GM18873 (cell line): ENCODE data around the gene CAMTA1.

Source experiments
- ATAC-seq: cut with Tn5 transposase; IDR thresholded peaks from one replicate; pipeline ENCODE4 v1.9.1; 2021; ENCODE audit warnings: mild to moderate bottlenecking, moderate library complexity, moderate number of reproducible peaks; ENCODE audit not compliant: unreplicated experiment, low FRiP score

Gene CAMTA1

GRCh38 chr1:7384679-7385078 is 599.4 kb downstream of the CAMTA1 start:
- no peak for ATAC-seq

- no peak for ATAC-seq
Observed at GRCh38 chr1:7385471-7386225, 600.4 kb downstream of the CAMTA1 start.

GRCh38 chr1:7386226-7387052 is 601.2 kb downstream of the CAMTA1 start:
- no peak for ATAC-seq

- no peak for ATAC-seq
Observed at GRCh38 chr1:7387053-7387927, 602.0 kb downstream of the CAMTA1 start.

- no peak for ATAC-seq
Observed at GRCh38 chr1:7388141-7388487, 602.9 kb downstream of the CAMTA1 start.

- ATAC-seq: no peak
Observed at GRCh38 chr1:7388488-7389185, 603.4 kb downstream of the CAMTA1 start.

- ATAC-seq: no peak
Observed at GRCh38 chr1:7389201-7389905, 604.1 kb downstream of the CAMTA1 start.

- ATAC-seq: no peak
Observed at GRCh38 chr1:7389906-7390603, 604.8 kb downstream of the CAMTA1 start.

GRCh38 chr1:7390604-7391000 is 605.3 kb downstream of the CAMTA1 start:
- ATAC-seq: no peak

GRCh38 chr1:7393136-7393535 is 607.9 kb downstream of the CAMTA1 start:
- ATAC-seq: no peak

- ATAC-seq: no peak
Observed at GRCh38 chr1:7395251-7395650, 610.0 kb downstream of the CAMTA1 start.

GRCh38 chr1:7398982-7399381 is 613.7 kb downstream of the CAMTA1 start:
- ATAC-seq: no peak

- no peak for ATAC-seq
Observed at GRCh38 chr1:7399514-7400125, 614.4 kb downstream of the CAMTA1 start.

- no peak for ATAC-seq
Observed at GRCh38 chr1:7400566-7400965, 615.3 kb downstream of the CAMTA1 start.

GRCh38 chr1:7401814-7402547 is 616.7 kb downstream of the CAMTA1 start:
- no peak for ATAC-seq

- no peak for ATAC-seq
Observed at GRCh38 chr1:7402548-7402850, 617.2 kb downstream of the CAMTA1 start.

- ATAC-seq: no peak
Observed at GRCh38 chr1:7403265-7404045, 618.2 kb downstream of the CAMTA1 start.
